Osteocyte (in vitro differentiated cells): ENCODE data around the gene PRXL2A. TPM values are rescaled to one million over a fixed set of nuclear protein-coding genes. Genes with fewer than 3 reads are reported as not detected.

Experiments
- DNase-seq: peaks from one replicate; pipeline ENCODE4 v3.0.0; 2021; ENCODE audit warnings: mixed read lengths; ENCODE audit not compliant: unreplicated experiment; ENCODE audit errors: extremely low spot score
- H3K27ac Mint-ChIP-seq: one replicate; pipeline ENCODE4 v1.8.0; 2021; ENCODE audit warnings: mild to moderate bottlenecking, mixed read lengths; ENCODE audit not compliant: unreplicated experiment
- H3K27me3 Mint-ChIP-seq: one replicate; pipeline ENCODE4 v1.8.0; 2021; ENCODE audit warnings: mixed read lengths; ENCODE audit not compliant: unreplicated experiment
- H3K36me3 Mint-ChIP-seq: one replicate; pipeline ENCODE4 v1.8.0; 2021; ENCODE audit warnings: mixed read lengths; ENCODE audit not compliant: unreplicated experiment
- H3K4me1 Mint-ChIP-seq: one replicate; pipeline ENCODE4 v1.8.0; 2021; ENCODE audit warnings: mixed read lengths; ENCODE audit not compliant: unreplicated experiment
- H3K4me3 Mint-ChIP-seq: one replicate; pipeline ENCODE4 v1.8.0; 2021; ENCODE audit warnings: mild to moderate bottlenecking, moderate library complexity, mixed read lengths; ENCODE audit not compliant: unreplicated experiment
- H3K9me3 Mint-ChIP-seq: one replicate; pipeline ENCODE4 v1.8.0; 2021; ENCODE audit warnings: mixed read lengths; ENCODE audit not compliant: unreplicated experiment
- total RNA-seq: library from RNA; stranded (reverse); gene quantifications from 2 replicates; pipeline ENCODE4 v1.2.1, GENCODE V29; 2021
- TF ChIP-seq, protein P1 (sequence below): fragments of 200-600 bp; sonication (generic); IDR thresholded peaks from 2 replicates; pipeline ENCODE4 v1.5.0; 2021; ENCODE audit warnings: antibody characterized with exemption, mild to moderate bottlenecking, moderate library complexity

Gene PRXL2A
- total RNA-seq, 1 donor from 2014 or later: 56.8 TPM

DNA sequence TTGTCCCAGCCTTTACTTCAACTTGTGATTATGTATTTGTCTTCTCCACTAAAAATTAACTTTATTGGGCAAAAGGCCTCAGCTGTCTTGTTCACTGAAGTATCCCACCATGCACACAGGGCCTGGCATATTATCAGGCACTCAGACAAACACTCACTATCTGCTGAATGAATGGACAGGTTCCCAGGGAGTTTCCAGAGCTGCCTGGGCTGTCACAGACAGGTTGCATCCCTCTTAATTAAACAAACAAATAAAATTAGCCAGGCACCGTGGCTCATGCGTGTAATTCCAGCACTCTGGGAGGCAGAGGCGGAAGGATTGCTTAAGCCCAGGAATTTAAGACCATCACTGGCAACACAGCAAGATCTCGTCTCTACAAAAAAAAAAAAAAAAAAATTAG is 44.3 kb downstream of the PRXL2A start:
- Mint-ChIP-seq H3K4me1 (peaks cover 23% of the 10 kb centered on the region), H3K4me3 (no peak overlapping the region), H3K9me3 (no peaks in the 10 kb centered on the region)

DNA sequence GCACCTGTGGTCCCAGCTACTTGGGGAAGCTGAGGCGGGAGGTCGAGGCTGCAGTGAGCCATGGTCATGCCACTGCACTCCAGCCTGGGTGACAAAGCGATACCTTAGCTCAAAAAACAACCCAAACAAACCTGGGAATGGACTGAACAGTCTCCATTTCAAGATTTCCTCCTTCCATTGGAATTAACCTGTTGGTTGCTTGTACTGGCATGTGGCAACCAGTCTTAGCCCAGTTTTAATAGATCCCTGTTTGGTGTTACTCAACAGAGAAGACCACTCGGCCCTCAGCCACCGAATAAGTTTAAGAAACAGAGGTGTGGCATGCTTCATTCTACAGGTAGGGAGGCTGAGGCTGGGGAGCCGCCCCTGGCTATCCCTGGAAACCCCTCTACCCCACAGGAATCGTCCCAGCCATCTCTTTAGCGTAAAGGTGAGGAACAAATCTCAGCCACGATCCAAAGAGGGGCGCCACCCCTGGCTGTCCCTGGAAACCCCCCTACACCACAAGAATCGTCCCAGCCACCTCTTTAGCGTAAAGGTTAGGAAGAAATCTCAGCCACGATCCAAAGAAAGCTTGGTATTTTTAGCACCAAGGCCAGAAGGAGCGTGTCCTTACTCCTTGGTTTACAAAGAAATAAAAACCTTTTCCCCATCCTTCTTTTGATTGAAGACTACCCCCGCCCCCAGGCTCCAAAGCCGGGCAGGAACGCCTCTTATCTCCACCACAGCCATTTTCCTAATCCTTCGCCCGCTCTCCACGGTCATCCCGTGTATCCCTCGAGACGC is 44.9 kb downstream of the PRXL2A start:
- peak overlapping the region; percentile 79 for H3K27ac Mint-ChIP-seq
- H3K27me3 Mint-ChIP-seq: peaks cover 1% of the 10 kb centered on the region
- H3K4me3 Mint-ChIP-seq: peak overlapping the region; percentile 73
- no peaks in the 10 kb centered on the region for H3K36me3 Mint-ChIP-seq
- H3K4me1 Mint-ChIP-seq: peaks cover 24% of the 10 kb centered on the region
- DNase-seq: no peak
- H3K9me3 Mint-ChIP-seq: no peaks in the 10 kb centered on the region
- TF ChIP-seq, protein P1, sequence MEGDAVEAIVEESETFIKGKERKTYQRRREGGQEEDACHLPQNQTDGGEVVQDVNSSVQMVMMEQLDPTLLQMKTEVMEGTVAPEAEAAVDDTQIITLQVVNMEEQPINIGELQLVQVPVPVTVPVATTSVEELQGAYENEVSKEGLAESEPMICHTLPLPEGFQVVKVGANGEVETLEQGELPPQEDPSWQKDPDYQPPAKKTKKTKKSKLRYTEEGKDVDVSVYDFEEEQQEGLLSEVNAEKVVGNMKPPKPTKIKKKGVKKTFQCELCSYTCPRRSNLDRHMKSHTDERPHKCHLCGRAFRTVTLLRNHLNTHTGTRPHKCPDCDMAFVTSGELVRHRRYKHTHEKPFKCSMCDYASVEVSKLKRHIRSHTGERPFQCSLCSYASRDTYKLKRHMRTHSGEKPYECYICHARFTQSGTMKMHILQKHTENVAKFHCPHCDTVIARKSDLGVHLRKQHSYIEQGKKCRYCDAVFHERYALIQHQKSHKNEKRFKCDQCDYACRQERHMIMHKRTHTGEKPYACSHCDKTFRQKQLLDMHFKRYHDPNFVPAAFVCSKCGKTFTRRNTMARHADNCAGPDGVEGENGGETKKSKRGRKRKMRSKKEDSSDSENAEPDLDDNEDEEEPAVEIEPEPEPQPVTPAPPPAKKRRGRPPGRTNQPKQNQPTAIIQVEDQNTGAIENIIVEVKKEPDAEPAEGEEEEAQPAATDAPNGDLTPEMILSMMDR: no peak

More for the DNA sequence above, 44.3 kb downstream of the PRXL2A start:
- no peak for DNase-seq
- Mint-ChIP-seq H3K27me3 (peaks cover 6% of the 10 kb centered on the region), H3K36me3 (no peaks in the 10 kb centered on the region), H3K27ac (no peak overlapping the region)
- TF ChIP-seq, protein P1: no peak

DNA sequence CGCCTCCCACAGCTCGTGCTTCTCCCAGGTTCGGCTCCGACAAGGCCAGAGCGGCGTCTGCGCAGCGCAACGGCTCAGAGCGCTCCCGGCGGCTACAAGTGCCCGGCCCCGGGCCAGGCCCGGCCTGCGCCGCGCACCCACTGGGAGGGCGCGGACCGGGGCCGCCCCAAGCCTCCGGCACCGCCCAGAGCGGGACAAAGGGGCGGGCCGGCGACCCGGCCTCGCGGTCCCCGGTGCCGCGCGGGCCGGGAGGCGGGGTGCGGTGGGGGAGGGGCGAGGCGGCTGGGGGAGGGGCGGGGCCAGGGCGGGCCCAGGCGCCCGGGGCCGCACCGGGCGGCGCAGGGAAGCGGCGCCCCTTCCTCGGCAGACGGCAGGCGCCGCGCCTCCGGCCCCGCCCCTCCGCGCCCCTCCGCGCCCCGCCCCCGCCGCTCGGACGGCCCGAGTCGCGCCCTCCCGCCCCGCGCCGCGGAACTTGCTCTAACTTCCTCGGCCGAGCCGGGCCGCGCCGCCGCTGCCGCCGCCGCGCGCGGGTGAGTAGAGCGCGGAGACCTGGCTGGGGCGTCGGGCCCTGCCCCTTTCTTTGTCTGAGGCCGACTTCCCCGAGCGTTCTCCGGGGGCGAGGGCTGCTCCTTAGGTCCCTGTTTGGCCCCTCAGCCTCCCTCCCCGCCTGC is 45.6 kb downstream of the PRXL2A start, which contains the start of gene TSPAN14:
TSS of gene TSPAN14 (plus strand) at position 469 of the 671 bp plus-strand sequence. CDS start 34,924 bp downstream, outside the sequence.
- Mint-ChIP-seq H3K4me3 (peak within 1 kb of the TSS; percentile 94), H3K36me3 (no peaks in the 10 kb centered on the region), H3K4me1 (peaks cover 31% of the 10 kb centered on the region), H3K27me3 (no peaks in the 10 kb centered on the region), H3K27ac (peak within 1 kb of the TSS; percentile 79), H3K9me3 (no peaks in the 10 kb centered on the region)
- TF ChIP-seq, protein P1: no peak
- peak; percentile 91 for DNase-seq

DNA sequence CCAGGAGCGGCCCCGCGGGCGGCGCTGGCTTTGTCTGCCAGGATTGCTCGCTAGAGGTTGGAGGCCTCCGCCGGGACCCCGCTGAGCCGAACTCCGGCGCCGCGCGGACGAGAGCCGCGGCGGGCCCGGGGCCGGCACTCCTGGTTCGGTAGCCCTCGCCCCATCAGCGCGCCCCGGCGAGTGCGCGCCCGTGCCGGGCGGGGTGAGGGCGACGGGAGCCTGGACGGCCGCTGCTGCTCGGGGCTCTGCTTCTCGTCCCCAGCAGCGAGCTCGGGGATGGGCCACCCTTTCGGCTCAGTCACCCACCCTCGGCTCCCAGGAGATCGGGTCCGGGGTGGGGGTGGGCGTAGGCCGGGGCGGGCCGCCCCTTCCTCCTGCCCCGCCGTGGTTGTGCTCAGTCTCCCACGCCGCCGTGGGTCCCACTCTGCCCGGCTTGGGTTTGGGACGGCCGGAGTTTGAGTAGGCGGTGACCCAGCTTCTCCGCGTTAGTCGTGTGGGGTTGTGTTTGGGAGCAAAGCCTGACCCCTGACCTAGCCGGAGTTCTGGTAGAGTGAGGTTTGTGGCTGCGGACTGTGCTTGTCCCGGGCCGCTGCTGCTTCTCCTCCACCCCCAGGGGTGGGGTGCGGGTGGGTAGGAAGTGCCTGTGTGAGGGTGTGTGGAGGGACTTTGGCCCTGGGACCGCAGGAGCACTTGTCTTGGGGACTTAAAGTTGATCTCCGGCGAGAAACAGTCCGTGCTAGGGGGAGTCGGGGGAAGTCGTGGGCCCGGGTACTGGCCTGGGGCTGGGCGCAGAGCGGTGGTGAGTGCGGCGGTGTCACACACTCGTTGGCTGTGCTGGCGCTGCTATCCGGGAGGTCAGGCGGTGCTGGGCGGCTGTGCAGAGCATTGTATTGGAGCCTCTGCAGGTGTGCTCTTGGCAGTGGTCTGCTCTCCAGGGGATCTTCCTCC is 46.4 kb downstream of the PRXL2A start:
- Mint-ChIP-seq H3K4me1 (peaks cover 39% of the 10 kb centered on the region), H3K4me3 (peak overlapping the region; percentile 94), H3K27ac (peak overlapping the region; percentile 60), H3K36me3 (no peaks in the 10 kb centered on the region), H3K27me3 (no peaks in the 10 kb centered on the region), H3K9me3 (no peaks in the 10 kb centered on the region)
- DNase-seq: peak; percentile 88
- TF ChIP-seq, protein P1: no peak
